DND-41 (cell line): ENCODE results near the gene SMARCC2.
A peak's percentile ranks its signal among the peaks of the same experiment; 100 is the strongest.

Source experiments
- ATAC-seq: fragments of 200-7000 bp; cut with Tn5 transposase; 3 replicates; pipeline ENCODE4 v1.9.1; 2021; ENCODE audit warnings: low read depth; ENCODE audit not compliant: insufficient read depth
- DNase-seq: peaks from one replicate; pipeline ENCODE4 v3.0.0-alpha.2; 2020
- H2AFZ ChIP-seq: 2 replicates; pipeline ENCODE4 v1.6.0; 2012; ENCODE audit warnings: low read depth, low read length
- H3K27ac ChIP-seq: 2 replicates; pipeline ENCODE4 v1.5.1; 2012; ENCODE audit warnings: low read length, inconsistent platforms
- H3K27me3 ChIP-seq: fragments of 200-600 bp; sonication (generic); 2 replicates; pipeline ENCODE4 v1.6.0; 2012; ENCODE audit warnings: low read length, mild to moderate bottlenecking, inconsistent platforms; ENCODE audit not compliant: insufficient read depth, poor library complexity
- H3K36me3 ChIP-seq: 2 replicates; pipeline ENCODE4 v1.5.1; 2012; ENCODE audit warnings: low read length, inconsistent platforms; ENCODE audit not compliant: insufficient read depth
- H3K4me1 ChIP-seq: 2 replicates; pipeline ENCODE4 v1.5.1; 2012; ENCODE audit warnings: mild to moderate bottlenecking, low read length; ENCODE audit not compliant: insufficient read depth
- H3K4me2 ChIP-seq: 2 replicates; pipeline ENCODE4 v1.6.0; 2012; ENCODE audit warnings: mild to moderate bottlenecking, moderate library complexity, low read length, inconsistent platforms; ENCODE audit not compliant: insufficient read depth
- H3K4me3 ChIP-seq, 2 experiments: fragments of 200-600 bp in 1 of 2; shearing (Covaris generic) in 1 of 2; 2 replicates each; pipeline ENCODE4 v1.5.1; 2012 to 2016; ENCODE audit warnings: inconsistent platforms in 2 of 2, low read length in 2 of 2, mild to moderate bottlenecking in 2 of 2, low read depth in 1 of 2, moderate library complexity in 1 of 2
- H3K79me2 ChIP-seq: 2 replicates; pipeline ENCODE4 v1.6.0; 2012; ENCODE audit warnings: low read length, inconsistent platforms; ENCODE audit not compliant: insufficient read depth
- H3K9ac ChIP-seq: 2 replicates; pipeline ENCODE4 v1.6.0; 2012; ENCODE audit warnings: low read depth, mild to moderate bottlenecking, inconsistent platforms, low read length, moderate library complexity
- H3K9me3 ChIP-seq: 2 replicates; pipeline ENCODE4 v1.5.1; 2012; ENCODE audit warnings: low read length, moderate library complexity, mild to moderate bottlenecking, inconsistent platforms; ENCODE audit not compliant: insufficient read depth, severe bottlenecking
- H4K20me1 ChIP-seq: 2 replicates; pipeline ENCODE4 v1.6.0; 2012; ENCODE audit warnings: low read length; ENCODE audit not compliant: insufficient read depth
- EZH2 ChIP-seq: IDR thresholded peaks from 3 replicates; pipeline ENCODE4 v1.6.1; 2012; ENCODE audit warnings: borderline replicate concordance, low read depth, mild to moderate bottlenecking, moderate library complexity, low read length, inconsistent platforms; ENCODE audit not compliant: severe bottlenecking
- TF ChIP-seq, protein P1 (sequence below): IDR thresholded peaks from 2 replicates; pipeline ENCODE4 v1.5.1; 2012; ENCODE audit warnings: borderline replicate concordance, low read length, moderate library complexity, mild to moderate bottlenecking; ENCODE audit not compliant: poor library complexity, severe bottlenecking; ENCODE audit errors: extremely low read depth

SMARCC2 gene

GRCh38 chr12:56234746-56235436, 45.6 kb upstream of the SMARCC2 start:
- no peaks in the 10 kb centered on the region for H3K27me3 ChIP-seq
- no peak overlapping the region for H3K4me3 ChIP-seq
- no peaks in the 10 kb centered on the region for H3K4me1 ChIP-seq
- no peak overlapping the region for H3K9ac ChIP-seq
- peaks cover 37% of the 10 kb centered on the region for H3K36me3 ChIP-seq
- no peaks in the 10 kb centered on the region for H3K79me2 ChIP-seq
- no peak overlapping the region for H3K4me2 ChIP-seq
- no peak overlapping the region for H3K27ac ChIP-seq
- 0 out of 2 replicates have a peak, but pooled peaks cover 5% of the 10 kb centered on the region for H4K20me1 ChIP-seq
- no peak overlapping the region for H2AFZ ChIP-seq
- no peaks in the 10 kb centered on the region for H3K9me3 ChIP-seq
- TF ChIP-seq, protein P1, sequence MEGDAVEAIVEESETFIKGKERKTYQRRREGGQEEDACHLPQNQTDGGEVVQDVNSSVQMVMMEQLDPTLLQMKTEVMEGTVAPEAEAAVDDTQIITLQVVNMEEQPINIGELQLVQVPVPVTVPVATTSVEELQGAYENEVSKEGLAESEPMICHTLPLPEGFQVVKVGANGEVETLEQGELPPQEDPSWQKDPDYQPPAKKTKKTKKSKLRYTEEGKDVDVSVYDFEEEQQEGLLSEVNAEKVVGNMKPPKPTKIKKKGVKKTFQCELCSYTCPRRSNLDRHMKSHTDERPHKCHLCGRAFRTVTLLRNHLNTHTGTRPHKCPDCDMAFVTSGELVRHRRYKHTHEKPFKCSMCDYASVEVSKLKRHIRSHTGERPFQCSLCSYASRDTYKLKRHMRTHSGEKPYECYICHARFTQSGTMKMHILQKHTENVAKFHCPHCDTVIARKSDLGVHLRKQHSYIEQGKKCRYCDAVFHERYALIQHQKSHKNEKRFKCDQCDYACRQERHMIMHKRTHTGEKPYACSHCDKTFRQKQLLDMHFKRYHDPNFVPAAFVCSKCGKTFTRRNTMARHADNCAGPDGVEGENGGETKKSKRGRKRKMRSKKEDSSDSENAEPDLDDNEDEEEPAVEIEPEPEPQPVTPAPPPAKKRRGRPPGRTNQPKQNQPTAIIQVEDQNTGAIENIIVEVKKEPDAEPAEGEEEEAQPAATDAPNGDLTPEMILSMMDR: no peak
- TF ChIP-seq EZH2: no peak
- ATAC-seq (peak; percentile 15; the same call in 1 of the 3 replicates), DNase-seq (no peak)

DNA sequence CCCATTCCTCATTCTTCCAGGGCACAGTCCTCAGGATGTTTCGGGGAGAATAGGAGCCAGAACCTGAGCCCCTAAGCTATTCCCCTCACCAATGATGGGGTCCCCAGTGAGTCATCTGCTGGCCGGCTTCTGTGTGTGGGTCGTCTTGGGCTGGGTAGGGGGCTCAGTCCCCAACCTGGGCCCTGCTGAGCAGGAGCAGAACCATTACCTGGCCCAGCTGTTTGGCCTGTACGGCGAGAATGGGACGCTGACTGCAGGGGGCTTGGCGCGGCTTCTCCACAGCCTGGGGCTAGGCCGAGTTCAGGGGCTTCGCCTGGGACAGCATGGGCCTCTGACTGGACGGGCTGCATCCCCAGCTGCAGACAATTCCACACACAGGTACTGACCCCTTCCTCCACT, 41.9 kb upstream of the SMARCC2 start:
- Histone ChIP-seq H3K4me3 (no peak overlapping the region), H3K9ac (no peak overlapping the region), H3K4me2 (no peak overlapping the region), H3K36me3 (peaks cover 10% of the 10 kb centered on the region; the same call in 1 of the 2 replicates), H3K4me1 (peaks cover 2% of the 10 kb centered on the region; the same call in 1 of the 2 replicates), H4K20me1 (no peaks in the 10 kb centered on the region), H3K9me3 (no peaks in the 10 kb centered on the region), H3K79me2 (0 out of 2 replicates have a peak, but pooled peaks cover under 1% of the 10 kb centered on the region), H3K27ac (no peak overlapping the region), H3K27me3 (no peaks in the 10 kb centered on the region), H2AFZ (no peak overlapping the region)
- no peak for TF ChIP-seq EZH2
- TF ChIP-seq, protein P1: no peak
- DNase-seq (no peak), ATAC-seq (no peak)

- DNase-seq (no peak), ATAC-seq (no peak)
- no peaks in the 10 kb centered on the region for H3K9me3 ChIP-seq
- no peak overlapping the region for H3K27ac ChIP-seq
- no peaks in the 10 kb centered on the region for H4K20me1 ChIP-seq
- H3K36me3 ChIP-seq: peaks cover 11% of the 10 kb centered on the region
- no peak overlapping the region for H3K4me2 ChIP-seq
- H3K9ac ChIP-seq: no peak overlapping the region
- peaks cover 7% of the 10 kb centered on the region for H3K4me1 ChIP-seq
- no peak overlapping the region for H2AFZ ChIP-seq
- no peak overlapping the region for H3K4me3 ChIP-seq
- H3K79me2 ChIP-seq: peaks cover 4% of the 10 kb centered on the region
- H3K27me3 ChIP-seq: no peaks in the 10 kb centered on the region
- no peak for TF ChIP-seq EZH2
- TF ChIP-seq, protein P1: no peak
Measured at GRCh38 chr12:56230432-56231183, 41.3 kb upstream of the SMARCC2 start.
